Osteocyte (in vitro differentiated cells): ENCODE data around the gene PPFIA1. TPM values are rescaled to one million over a fixed set of nuclear protein-coding genes. Genes with fewer than 3 reads are reported as not detected.
A peak's percentile ranks its signal among the peaks of the same experiment; 100 is the strongest.

Experiments
- DNase-seq: peaks from one replicate; pipeline ENCODE4 v3.0.0; 2021; ENCODE audit warnings: mixed read lengths; ENCODE audit not compliant: unreplicated experiment; ENCODE audit errors: extremely low spot score
- H3K27ac Mint-ChIP-seq: one replicate; pipeline ENCODE4 v1.8.0; 2021; ENCODE audit warnings: mild to moderate bottlenecking, mixed read lengths; ENCODE audit not compliant: unreplicated experiment
- H3K27me3 Mint-ChIP-seq: one replicate; pipeline ENCODE4 v1.8.0; 2021; ENCODE audit warnings: mixed read lengths; ENCODE audit not compliant: unreplicated experiment
- H3K36me3 Mint-ChIP-seq: one replicate; pipeline ENCODE4 v1.8.0; 2021; ENCODE audit warnings: mixed read lengths; ENCODE audit not compliant: unreplicated experiment
- H3K4me1 Mint-ChIP-seq: one replicate; pipeline ENCODE4 v1.8.0; 2021; ENCODE audit warnings: mixed read lengths; ENCODE audit not compliant: unreplicated experiment
- H3K4me3 Mint-ChIP-seq: one replicate; pipeline ENCODE4 v1.8.0; 2021; ENCODE audit warnings: mild to moderate bottlenecking, moderate library complexity, mixed read lengths; ENCODE audit not compliant: unreplicated experiment
- H3K9me3 Mint-ChIP-seq: one replicate; pipeline ENCODE4 v1.8.0; 2021; ENCODE audit warnings: mixed read lengths; ENCODE audit not compliant: unreplicated experiment
- CTCF ChIP-seq: fragments of 200-600 bp; sonication (generic); IDR thresholded peaks from 2 replicates; pipeline ENCODE4 v1.5.0; 2021; ENCODE audit warnings: antibody characterized with exemption, mild to moderate bottlenecking, moderate library complexity
- total RNA-seq: library from RNA; stranded (reverse); gene quantifications from 2 replicates; pipeline ENCODE4 v1.2.1, GENCODE V29; 2021

PPFIA1 gene
- total RNA-seq, 1 donor from 2014 or later, result 70.4 TPM

DNA sequence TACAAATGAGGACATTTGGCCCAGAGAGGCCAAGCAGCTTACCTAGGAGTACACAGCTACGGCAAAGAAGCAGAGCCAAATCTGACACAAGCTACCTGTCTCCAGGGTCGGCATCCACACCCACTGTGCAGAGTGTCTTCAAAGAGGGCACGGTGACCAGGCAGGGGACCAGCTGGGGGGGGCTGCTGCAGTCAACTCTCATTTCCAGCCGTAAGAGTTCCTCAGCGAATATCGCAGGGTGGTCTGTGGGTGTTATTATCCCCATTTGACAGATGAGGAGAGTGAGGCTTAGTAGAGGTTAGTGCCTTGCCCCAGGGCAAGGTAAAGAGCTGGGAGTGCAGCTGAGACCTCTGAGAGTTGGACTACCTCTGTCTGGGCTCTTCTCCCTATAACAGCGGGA, 7.1 kb upstream of the PPFIA1 start:
- Mint-ChIP-seq H3K9me3 (no peaks in the 10 kb centered on the region), H3K4me1 (peaks cover 15% of the 10 kb centered on the region), H3K36me3 (no peaks in the 10 kb centered on the region), H3K27ac (no peak overlapping the region), H3K4me3 (no peak overlapping the region), H3K27me3 (peaks cover 12% of the 10 kb centered on the region)
- DNase-seq, result no peak
- no peak for TF ChIP-seq CTCF

DNA sequence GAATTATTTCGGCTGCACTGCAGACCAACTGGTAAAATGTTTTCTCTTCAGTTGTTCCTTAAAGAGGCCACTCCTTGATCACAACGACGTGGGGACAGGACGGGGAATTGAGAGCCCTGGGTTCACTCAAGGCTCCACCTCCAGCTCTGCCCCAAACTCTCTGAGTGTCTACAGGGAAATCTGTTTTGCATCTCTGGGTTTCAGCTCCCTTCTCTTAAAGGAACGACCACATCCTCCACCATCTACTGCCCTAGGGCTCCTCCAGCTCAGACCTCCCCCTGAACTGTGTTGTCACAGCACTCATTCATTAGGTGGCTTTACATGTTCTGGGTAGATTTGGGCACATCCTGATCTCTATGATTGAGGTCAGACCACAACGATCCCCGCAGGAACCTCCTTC, 5.1 kb upstream of the PPFIA1 start:
- Mint-ChIP-seq H3K9me3 (no peaks in the 10 kb centered on the region), H3K4me3 (no peak overlapping the region), H3K4me1 (peaks cover 21% of the 10 kb centered on the region), H3K36me3 (no peaks in the 10 kb centered on the region), H3K27ac (no peak overlapping the region), H3K27me3 (peaks cover 16% of the 10 kb centered on the region)
- no peak for TF ChIP-seq CTCF
- DNase-seq, result no peak

- no peak overlapping the region for H3K4me3 Mint-ChIP-seq
- peaks cover 4% of the 10 kb centered on the region for H3K36me3 Mint-ChIP-seq
- H3K9me3 Mint-ChIP-seq, result no peaks in the 10 kb centered on the region
- H3K4me1 Mint-ChIP-seq, result peaks cover 14% of the 10 kb centered on the region
- no peak overlapping the region for H3K27ac Mint-ChIP-seq
- peaks cover 16% of the 10 kb centered on the region for H3K27me3 Mint-ChIP-seq
- TF ChIP-seq CTCF, result no peak
- no peak for DNase-seq
Measured at GRCh38 chr11:70267405-70267950, 3.0 kb upstream of the PPFIA1 start.

DNA sequence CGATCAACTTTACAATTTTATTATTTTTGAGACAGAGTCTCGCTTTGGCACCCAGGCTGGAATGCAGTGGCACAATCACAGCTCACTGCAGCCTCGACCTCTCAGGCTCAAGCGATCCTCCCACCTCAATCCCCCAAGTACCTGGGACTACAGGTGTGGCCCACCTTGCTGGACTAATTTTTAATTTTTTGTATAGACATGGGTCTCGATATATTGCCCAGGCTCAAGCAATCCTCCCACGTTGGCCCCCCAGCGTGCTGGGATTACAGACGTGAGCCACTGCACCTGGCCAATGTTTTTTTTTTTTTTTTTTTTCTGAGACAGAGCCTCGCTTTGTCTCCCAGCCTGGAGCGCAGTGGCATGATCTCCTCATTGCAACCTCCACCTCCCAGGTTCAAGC, 2.0 kb upstream of the PPFIA1 start:
- H3K27me3 Mint-ChIP-seq, result peaks cover 16% of the 10 kb centered on the region
- peaks cover 9% of the 10 kb centered on the region for H3K36me3 Mint-ChIP-seq
- DNase-seq, result no peak
- H3K9me3 Mint-ChIP-seq, result no peaks in the 10 kb centered on the region
- H3K4me1 Mint-ChIP-seq, result peaks cover 20% of the 10 kb centered on the region
- H3K4me3 Mint-ChIP-seq, result no peak overlapping the region
- no peak overlapping the region for H3K27ac Mint-ChIP-seq
- no peak for TF ChIP-seq CTCF

DNA sequence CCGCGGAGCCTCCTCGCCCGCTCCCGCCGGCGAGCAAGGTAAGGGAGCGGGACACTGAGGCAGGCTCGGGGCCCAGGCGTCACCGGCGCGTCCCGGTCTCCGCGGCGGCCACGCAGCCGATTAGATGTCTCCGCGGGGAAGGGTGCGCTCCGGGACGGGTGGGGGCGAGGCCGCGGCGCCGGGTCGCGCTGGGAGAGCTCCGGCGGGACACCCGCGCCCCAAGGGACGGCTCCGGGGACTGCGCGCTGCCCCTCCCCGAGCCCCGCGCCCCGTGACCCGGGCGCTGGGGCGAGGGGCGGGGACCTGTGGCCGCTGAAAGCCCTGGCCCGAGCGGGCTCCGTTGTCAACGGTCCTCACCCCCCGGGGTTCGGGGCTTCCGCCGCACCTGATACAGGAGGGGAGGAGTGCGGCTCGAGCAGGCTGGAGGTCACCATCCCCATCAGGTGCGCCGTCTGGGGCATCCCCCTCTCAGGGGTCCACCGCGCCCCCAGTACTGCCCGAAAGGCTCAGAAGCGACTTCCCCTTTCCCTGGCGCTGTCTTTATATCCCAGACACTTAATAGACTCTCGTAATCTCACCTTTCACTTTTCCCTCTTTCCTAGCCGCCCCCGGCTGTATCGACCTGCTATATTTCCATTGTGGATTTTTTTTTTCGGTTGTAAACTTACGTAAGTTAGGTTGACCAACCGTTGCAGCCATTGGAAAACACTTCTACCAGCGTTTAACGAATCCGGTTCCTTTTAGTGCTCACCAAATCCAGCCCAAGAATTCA, 573 bp downstream of the PPFIA1 start:
- Mint-ChIP-seq H3K27ac (peak overlapping the region; percentile 92), H3K9me3 (no peaks in the 10 kb centered on the region), H3K27me3 (peaks cover 7% of the 10 kb centered on the region), H3K36me3 (peaks cover 26% of the 10 kb centered on the region), H3K4me3 (peak overlapping the region; percentile 97), H3K4me1 (peaks cover 34% of the 10 kb centered on the region)
- TF ChIP-seq CTCF, result peak; percentile 13
- no peak for DNase-seq
